D721Med (cell line): Measurements from ENCODE around the gene ADGRG2.

ENCODE experiments used
- DNase-seq: peaks from one replicate; pipeline ENCODE4 v3.0.0; 2011; ENCODE audit warnings: low spot score; ENCODE audit not compliant: insufficient read length
- FAIRE-seq: peaks from 2 replicates; lab custom pipeline; 2011; peaks lifted over from hg19 to GRCh38; lab: Jason Lieb, UNC
- TF ChIP-seq, protein P1 (sequence below): IDR thresholded peaks from 2 replicates; pipeline ENCODE4 v1.5.1; 2012; ENCODE audit warnings: mild to moderate bottlenecking, control low read depth; ENCODE audit not compliant: insufficient read depth; ENCODE audit errors: missing control alignments

ADGRG2 gene

DNA sequence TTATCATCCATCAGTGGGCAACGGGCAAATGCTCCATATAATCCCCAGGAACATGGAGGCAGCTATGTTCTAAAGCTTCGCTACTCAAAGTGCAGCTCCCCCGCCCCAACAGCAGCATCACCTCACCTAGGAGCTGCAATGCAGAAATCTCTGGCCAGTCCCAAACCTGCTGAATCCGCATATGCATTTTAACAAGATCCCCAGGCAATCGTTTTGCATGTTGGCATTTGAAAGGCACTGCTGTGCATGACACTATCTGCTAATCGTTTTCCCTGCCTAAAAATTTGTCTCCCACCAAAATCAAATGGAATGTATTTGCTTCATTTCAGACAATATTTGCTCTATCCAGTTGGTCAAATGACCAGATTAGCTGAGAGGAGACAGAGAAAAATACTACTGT lies 15.2 kb downstream of the ADGRG2 start:
- TF ChIP-seq, protein P1, sequence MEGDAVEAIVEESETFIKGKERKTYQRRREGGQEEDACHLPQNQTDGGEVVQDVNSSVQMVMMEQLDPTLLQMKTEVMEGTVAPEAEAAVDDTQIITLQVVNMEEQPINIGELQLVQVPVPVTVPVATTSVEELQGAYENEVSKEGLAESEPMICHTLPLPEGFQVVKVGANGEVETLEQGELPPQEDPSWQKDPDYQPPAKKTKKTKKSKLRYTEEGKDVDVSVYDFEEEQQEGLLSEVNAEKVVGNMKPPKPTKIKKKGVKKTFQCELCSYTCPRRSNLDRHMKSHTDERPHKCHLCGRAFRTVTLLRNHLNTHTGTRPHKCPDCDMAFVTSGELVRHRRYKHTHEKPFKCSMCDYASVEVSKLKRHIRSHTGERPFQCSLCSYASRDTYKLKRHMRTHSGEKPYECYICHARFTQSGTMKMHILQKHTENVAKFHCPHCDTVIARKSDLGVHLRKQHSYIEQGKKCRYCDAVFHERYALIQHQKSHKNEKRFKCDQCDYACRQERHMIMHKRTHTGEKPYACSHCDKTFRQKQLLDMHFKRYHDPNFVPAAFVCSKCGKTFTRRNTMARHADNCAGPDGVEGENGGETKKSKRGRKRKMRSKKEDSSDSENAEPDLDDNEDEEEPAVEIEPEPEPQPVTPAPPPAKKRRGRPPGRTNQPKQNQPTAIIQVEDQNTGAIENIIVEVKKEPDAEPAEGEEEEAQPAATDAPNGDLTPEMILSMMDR, result no peak
- DNase-seq (no peak), FAIRE-seq (no peak)

DNA sequence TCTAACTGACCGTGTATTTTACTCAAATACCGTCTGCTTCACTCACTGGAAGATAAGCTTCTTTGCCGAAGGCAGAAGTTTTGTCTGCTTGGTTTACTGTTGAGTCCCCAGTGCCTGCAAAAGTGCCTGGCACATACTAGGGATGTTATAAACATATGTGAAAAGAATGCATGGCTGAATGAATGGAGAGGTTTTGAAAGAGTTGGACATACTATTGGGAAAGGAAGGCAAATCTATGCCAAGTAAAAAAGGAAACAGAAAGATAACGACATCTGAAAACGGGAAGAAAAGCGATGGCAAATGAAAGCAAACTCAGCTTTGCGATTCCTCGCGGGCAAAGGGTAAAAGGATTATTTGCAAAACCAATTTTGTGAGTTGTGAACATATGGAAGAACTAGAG lies 21.7 kb downstream of the ADGRG2 start:
- TF ChIP-seq, protein P1, result no peak
- no peak for FAIRE-seq
- no peak for DNase-seq

DNA sequence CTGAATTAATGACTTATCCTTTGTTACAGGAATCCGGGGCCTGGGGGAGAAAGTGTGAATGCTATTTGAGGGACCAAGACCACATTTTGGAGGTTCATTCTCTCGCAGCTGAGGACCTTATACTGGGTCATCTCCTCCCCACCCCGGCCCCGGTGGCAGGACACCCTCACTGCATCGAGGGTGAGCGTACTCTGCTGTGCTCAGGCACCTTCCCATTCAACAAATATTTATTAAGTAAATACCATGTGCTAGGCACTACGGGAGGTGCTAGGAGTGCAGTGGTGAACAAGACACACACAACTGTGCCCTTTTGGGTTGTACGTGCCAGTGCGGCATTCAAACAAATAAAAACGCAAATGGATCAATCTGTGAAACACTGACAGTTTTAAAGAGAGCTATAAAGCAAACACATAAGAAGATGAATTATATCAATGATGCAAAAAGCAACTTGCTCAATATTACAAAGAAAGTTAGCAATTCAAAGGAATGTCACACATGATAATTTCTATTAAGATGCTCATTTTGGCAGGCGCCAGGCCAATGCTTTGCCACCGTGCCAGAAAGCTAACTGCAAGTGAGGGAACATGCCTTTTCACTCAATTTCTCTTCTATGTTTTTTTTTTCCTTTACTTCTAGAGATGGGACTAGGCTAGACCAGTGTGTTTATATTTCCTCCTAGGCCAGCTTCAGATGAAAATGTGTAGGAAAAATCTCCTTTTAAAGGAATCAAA lies 24.6 kb downstream of the ADGRG2 start:
- DNase-seq (no peak), FAIRE-seq (no peak)
- TF ChIP-seq, protein P1, result no peak

DNA sequence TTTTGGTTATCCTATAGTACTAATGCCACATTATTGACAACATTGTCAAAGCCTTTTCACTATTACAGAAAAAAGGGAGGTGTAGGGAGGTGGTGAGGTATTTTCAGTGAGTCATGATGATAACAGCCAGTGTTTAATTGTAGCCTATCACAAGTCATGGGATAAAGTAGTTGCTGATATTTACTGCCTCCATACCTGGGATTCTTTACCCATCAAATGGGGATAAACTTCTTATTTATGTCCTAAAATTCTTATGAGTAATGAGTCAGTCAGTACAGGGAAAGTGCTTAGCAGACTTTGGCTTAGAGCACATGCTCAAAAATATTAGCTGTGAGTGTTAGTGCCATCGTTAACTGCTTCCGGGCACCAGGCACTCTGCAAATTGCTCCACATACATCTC lies 25.7 kb downstream of the ADGRG2 start:
- TF ChIP-seq, protein P1, result no peak
- FAIRE-seq (no peak), DNase-seq (no peak)

DNA sequence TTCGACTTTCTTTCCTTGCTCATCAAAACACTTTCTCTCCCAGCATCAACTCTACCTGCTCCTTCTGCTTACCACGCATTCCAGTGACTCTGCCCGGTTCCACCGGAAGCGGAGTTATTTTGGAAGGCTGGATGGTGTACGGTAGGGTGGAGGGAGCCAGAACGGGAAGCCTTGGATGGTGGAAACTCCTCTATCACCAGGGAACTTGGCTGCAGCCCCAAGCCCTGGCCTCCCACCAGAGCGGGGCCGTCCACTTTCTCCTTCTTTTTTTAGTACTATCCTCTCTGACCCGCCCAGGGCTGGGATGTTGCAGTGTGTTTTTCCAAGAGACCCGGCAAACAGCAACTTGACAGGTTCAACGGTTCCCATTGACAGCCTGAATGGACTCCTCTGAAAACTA lies 27.6 kb downstream of the ADGRG2 start:
- TF ChIP-seq, protein P1, result no peak
- no peak for DNase-seq
- no peak for FAIRE-seq

DNA sequence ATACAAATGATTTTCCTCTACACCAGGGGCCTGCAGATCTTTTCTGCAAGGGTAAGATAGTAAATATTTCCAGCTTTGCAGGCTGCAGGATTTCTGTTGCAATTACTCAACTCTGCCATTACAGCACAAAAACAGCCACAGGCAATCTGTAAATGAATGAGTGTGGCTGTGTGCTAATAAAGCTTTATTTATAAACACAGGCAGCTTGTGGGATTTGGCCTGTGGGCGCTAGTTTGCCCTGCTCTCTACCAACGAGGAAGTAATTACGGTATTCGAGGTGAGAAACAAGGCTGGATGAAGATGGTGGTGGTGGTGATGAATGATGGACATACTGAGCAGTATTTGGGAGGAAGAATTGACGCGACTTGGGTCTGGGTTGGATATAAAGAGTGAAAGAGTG lies 30.7 kb downstream of the ADGRG2 start:
- TF ChIP-seq, protein P1, result no peak
- DNase-seq, result no peak
- no peak for FAIRE-seq

DNA sequence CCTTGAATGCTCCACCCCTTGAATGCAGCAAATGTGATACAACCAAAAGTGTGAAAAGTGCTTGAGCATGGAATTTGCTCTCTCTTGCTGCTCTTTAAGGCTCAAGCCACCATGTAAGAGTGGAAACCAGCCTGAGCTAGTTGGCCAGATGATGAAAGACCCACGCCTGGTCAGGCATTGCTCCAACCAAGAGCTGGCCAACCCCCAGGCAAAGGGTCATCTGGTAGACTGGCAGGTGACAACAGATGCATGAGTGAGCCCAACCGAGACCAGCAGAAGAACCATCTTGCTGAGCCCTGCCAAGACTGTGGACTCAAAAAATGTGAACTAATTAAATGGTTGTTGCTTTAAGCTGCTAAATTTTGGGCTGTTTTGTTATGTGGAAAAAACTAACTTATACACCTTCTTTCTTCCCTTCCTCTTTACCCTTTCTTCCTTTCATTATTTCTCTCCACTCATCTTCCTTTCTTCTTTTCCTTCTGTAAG lies 32.7 kb downstream of the ADGRG2 start:
- DNase-seq, result no peak
- TF ChIP-seq, protein P1, result no peak
- FAIRE-seq, result no peak
